Spleen (tissue), 11 donors: Measurements from ENCODE around the gene RAMP1. TPM values are rescaled to one million over a fixed set of nuclear protein-coding genes. Genes with fewer than 3 reads are reported as not detected.
A peak's percentile ranks its signal among the peaks of the same experiment; 100 is the strongest.

Source experiments
- DNase-seq: peaks from one replicate; pipeline ENCODE4 v3.0.0-alpha.2; 2020
- H3K27ac ChIP-seq, 8 donors: fragments of 200-600 bp; sonication (generic) in 7 of 8; 1 replicate in 4 of 8; 2 replicates in 4 of 8; pipeline versions ENCODE4 v1.5.0 to v1.8.0; 2016 to 2021; ENCODE audit warnings: inconsistent platforms in 4 of 8, mild to moderate bottlenecking in 4 of 8, moderate library complexity in 1 of 8
- H3K27me3 ChIP-seq, 7 donors: fragments of 200-600 bp; sonication (generic) in 6 of 7; replicated peaks in 1 of 7; 1 replicate in 4 of 7; 2 replicates in 3 of 7; pipeline versions ENCODE4 v1.5.0 to v1.8.0; 2016 to 2021; ENCODE audit warnings: inconsistent platforms in 3 of 7, mild to moderate bottlenecking in 1 of 7
- H3K36me3 ChIP-seq, 6 donors: fragments of 200-600 bp; sonication (generic) in 5 of 6; 1 replicate in 4 of 6; 2 replicates in 2 of 6; pipeline versions ENCODE4 v1.5.0 to v1.8.0; 2016 to 2021; ENCODE audit warnings: inconsistent platforms in 2 of 6
- H3K4me1 ChIP-seq, 6 donors: fragments of 200-600 bp; sonication (generic) in 5 of 6; 1 replicate in 3 of 6; 2 replicates in 3 of 6; pipeline versions ENCODE4 v1.5.0 to v1.8.0; 2016 to 2021; ENCODE audit warnings: inconsistent platforms in 3 of 6
- H3K4me3 ChIP-seq, 8 donors: fragments of 200-600 bp; sonication (generic) in 7 of 8; 1 replicate in 4 of 8; 2 replicates in 4 of 8; pipeline versions ENCODE4 v1.5.0 to v1.8.0; 2016 to 2021; ENCODE audit warnings: inconsistent platforms in 4 of 8, mild to moderate bottlenecking in 4 of 8, moderate library complexity in 2 of 8
- H3K9me3 ChIP-seq, 8 donors: fragments of 200-600 bp; sonication (generic) in 7 of 8; 1 replicate in 4 of 8; 2 replicates in 4 of 8; pipeline versions ENCODE4 v1.5.0 to v1.8.0; 2016 to 2021; ENCODE audit warnings: inconsistent platforms in 4 of 8
- POLR2A ChIP-seq, 3 donors: fragments of 450-650 bp; IDR thresholded peaks; one replicate each; pipeline ENCODE4 v1.5.1; 2017; ENCODE audit warnings: antibody characterized with exemption in 3 of 3, mild to moderate bottlenecking in 1 of 3
- POLR2AphosphoS5 ChIP-seq, 3 donors: sonication (generic); formaldehyde crosslinking; IDR thresholded peaks; one replicate each; pipeline ENCODE4 v1.5.1; 2017; ENCODE audit warnings: antibody characterized with exemption in 3 of 3
- WGBS, 5 donors: extraction: QIAGEN DNeasy Blood & Tissue Kit in 3 of 5; methylation state at CpG; one replicate each; pipeline versions ENCODE4 v1.1.5 to v1.1.7; 2013 to 2018; 5-methylcytosine and 5-hydroxymethylcytosine counted together
- intact Hi-C: fragments of 100-400 bp; cut with DNase I; formaldehyde crosslinking; loops from one replicate; pipeline ENCODE4 v1.15.0; 2023; ENCODE audit warnings: low total_unique reads
- polyA plus RNA-seq, 3 donors: library from polyadenylated mRNA; stranded (reverse); fragments of 200-250 nt; gene quantifications; one replicate each; pipeline ENCODE4 v1.2.1, GENCODE V29; 2013
- total RNA-seq, 7 donors: library from RNA; depleted of rRNA in 3 of 7; stranded (reverse); fragments of >200 nt in 3 of 7; fragmentation: NEBNext Ultra II Directional in 4 of 7; extraction: Animal tissue kit (Norgen Biotek cat#: 25700) in 4 of 7; gene quantifications; one replicate each; pipeline versions ENCODE4 v1.1.0 to v1.2.1, GENCODE V29; 2016 to 2021
- TF ChIP-seq, protein P1 (sequence below), 11 experiments: fragments of 200-600 bp in 7 of 11; fragments of 450-650 bp in 4 of 11; sonication (generic) in 4 of 11; IDR thresholded peaks in 8 of 11; conservative IDR thresholded peaks in 3 of 11; 1 replicate in 7 of 11; 2 replicates in 4 of 11; pipeline versions ENCODE4 v1.4.0 to v1.8.0; 2016 to 2021; ENCODE audit warnings: antibody characterized with exemption in 11 of 11, inconsistent platforms in 4 of 11, mild to moderate bottlenecking in 1 of 11
- donor health status: healthy with polysubstance abuse.
- donor health status: DM: no; HTN: no; CAD: no; lungs with moderate emphysema.
- donor health status: DM: no; HTN: no; CAD: no.
- donor health status: Bipolar disorder and iron deficiency.
- donor health status: healthy.
- donor health status: DM: no; HTN: no; CAD: no.
- donor health status: DM: yes; HTN: yes; CAD: no.

Gene RAMP1
- total and polyA plus RNA-seq, 10 donors = 4.5 to 44.5 (median 9.5) TPM

DNA sequence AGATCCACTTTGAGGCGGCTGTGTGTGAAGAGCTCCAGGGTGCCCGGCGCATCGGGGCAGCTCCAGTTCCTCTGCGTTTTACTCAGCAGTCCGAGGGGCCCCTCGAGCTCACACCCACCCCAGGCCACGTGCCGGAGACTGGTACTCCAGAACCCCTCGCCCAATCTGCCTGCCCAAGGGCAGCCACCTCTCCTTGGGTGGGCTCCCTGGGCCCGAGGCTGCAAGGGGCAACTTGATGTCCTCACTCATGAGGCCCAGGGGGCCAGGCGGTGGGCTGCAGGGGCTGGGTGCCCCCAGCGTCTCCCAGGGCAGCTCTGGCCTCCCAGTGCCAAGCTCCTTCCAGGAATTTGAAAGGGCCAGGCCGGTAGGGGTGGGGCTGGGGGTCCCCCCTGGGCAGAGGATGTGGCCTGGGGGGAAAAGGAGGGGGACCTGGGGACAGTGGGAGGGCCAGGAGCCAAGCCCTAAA lies 16.7 kb downstream of the RAMP1 start:
- Histone ChIP-seq H3K36me3 (no peaks in the 10 kb centered on the region), H3K4me1 (peaks cover 0 to 13% (median 4%) of the 10 kb centered on the region in 6 donors), H3K9me3 (no peaks in the 10 kb centered on the region), H3K27me3 (peaks cover 0 to 31% (median 0%) of the 10 kb centered on the region in 7 donors), H3K4me3 (no peak overlapping the region), H3K27ac (no peak overlapping the region)
- peak; percentile 66 for DNase-seq
- TF ChIP-seq POLR2A (IDR thresholded peaks at IDR 0.05) = no peak
- TF ChIP-seq, protein P1, sequence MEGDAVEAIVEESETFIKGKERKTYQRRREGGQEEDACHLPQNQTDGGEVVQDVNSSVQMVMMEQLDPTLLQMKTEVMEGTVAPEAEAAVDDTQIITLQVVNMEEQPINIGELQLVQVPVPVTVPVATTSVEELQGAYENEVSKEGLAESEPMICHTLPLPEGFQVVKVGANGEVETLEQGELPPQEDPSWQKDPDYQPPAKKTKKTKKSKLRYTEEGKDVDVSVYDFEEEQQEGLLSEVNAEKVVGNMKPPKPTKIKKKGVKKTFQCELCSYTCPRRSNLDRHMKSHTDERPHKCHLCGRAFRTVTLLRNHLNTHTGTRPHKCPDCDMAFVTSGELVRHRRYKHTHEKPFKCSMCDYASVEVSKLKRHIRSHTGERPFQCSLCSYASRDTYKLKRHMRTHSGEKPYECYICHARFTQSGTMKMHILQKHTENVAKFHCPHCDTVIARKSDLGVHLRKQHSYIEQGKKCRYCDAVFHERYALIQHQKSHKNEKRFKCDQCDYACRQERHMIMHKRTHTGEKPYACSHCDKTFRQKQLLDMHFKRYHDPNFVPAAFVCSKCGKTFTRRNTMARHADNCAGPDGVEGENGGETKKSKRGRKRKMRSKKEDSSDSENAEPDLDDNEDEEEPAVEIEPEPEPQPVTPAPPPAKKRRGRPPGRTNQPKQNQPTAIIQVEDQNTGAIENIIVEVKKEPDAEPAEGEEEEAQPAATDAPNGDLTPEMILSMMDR (IDR thresholded peaks at IDR 0.05 in 8 of 11, conservative IDR thresholded peaks at IDR 0.05 in 3 of 11) = no peak
- TF ChIP-seq POLR2AphosphoS5 (IDR thresholded peaks at IDR 0.05) = no peak
- intact Hi-C loops = no loop called here
- 78 to 93% (median 80%) methylated on average over 13 to 14 of the region's 14 CpGs for WGBS, 5 donors

GRCh38 chr2:237876532-237876931 lies 17.1 kb downstream of the RAMP1 start:
- TF ChIP-seq POLR2AphosphoS5 (IDR thresholded peaks at IDR 0.05) (no peak), POLR2A (IDR thresholded peaks at IDR 0.05) (no peak)
- TF ChIP-seq, protein P1 (IDR thresholded peaks at IDR 0.05 in 8 of 11, conservative IDR thresholded peaks at IDR 0.05 in 3 of 11) = no peak
- Histone ChIP-seq H3K4me1 (peaks cover 0 to 13% (median 4%) of the 10 kb centered on the region in 6 donors), H3K27me3 (peaks cover 0 to 26% (median 0%) of the 10 kb centered on the region in 7 donors), H3K9me3 (no peaks in the 10 kb centered on the region), H3K4me3 (no peak overlapping the region), H3K36me3 (no peaks in the 10 kb centered on the region), H3K27ac (no peak overlapping the region)
- 75 to 88% (median 81%) methylated on average over 12 of the region's 12 CpGs for WGBS, 5 donors
- intact Hi-C loops = no loop called here
- no peak for DNase-seq

GRCh38 chr2:237876951-237877491 lies 17.6 kb downstream of the RAMP1 start:
- Histone ChIP-seq H3K36me3 (no peaks in the 10 kb centered on the region), H3K9me3 (no peaks in the 10 kb centered on the region), H3K27ac (no peak overlapping the region), H3K27me3 (peaks cover 0 to 24% (median 0%) of the 10 kb centered on the region in 7 donors), H3K4me3 (no peak overlapping the region), H3K4me1 (peaks cover 0 to 13% (median 4%) of the 10 kb centered on the region in 6 donors)
- TF ChIP-seq, protein P1 (IDR thresholded peaks at IDR 0.05 in 8 of 11, conservative IDR thresholded peaks at IDR 0.05 in 3 of 11) = no peak
- no peak for TF ChIP-seq POLR2A (IDR thresholded peaks at IDR 0.05)
- no peak for TF ChIP-seq POLR2AphosphoS5 (IDR thresholded peaks at IDR 0.05)
- intact Hi-C loops = no loop called here
- no peak for DNase-seq
- 92 to 96% (median 92%) methylated on average over 16 to 23 of the region's 23 CpGs for WGBS, 5 donors

DNA sequence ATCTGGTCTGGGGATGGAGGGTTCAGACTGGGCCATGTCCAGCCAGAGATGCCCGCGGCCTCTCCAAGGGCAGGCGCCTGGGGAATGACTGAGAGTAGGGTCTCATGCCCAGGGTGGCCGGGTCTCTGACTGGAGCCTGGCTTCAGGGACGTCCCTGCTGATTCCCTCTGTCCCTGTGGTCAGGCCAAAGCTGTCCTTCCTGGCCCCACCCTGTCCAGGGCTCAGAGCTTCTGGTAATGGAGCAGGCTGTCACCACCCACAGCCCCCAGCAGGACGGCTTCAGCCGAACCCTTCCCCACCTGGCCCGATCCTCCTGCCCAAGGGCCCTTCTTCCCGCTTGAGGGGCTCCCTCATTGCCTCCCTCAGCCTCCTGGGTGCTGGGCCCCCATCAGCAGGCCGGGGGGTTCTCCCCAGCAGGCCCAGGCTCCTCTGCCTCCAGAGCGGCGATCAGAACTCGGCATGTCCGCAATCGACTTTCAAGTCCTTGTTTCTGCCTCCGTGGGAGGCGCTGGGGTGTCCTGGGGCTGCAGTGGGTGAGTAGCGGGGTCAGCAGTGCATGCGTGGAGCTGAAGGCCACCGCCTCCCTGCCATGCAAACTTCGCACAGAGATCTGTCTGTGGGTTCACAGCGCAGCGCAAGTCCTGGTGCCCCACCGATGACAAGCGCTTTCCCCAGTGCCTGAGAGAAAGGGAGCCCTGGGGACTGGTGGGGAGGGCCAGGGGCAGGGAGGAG lies 18.3 kb downstream of the RAMP1 start:
- peak; percentile 68 for DNase-seq
- TF ChIP-seq, protein P1 (IDR thresholded peaks at IDR 0.05 in 8 of 11, conservative IDR thresholded peaks at IDR 0.05 in 3 of 11) = no peak
- TF ChIP-seq POLR2AphosphoS5 (IDR thresholded peaks at IDR 0.05) (no peak), POLR2A (IDR thresholded peaks at IDR 0.05) (no peak)
- H3K27me3 ChIP-seq = peaks cover 0 to 18% (median 0%) of the 10 kb centered on the region in 7 donors
- intact Hi-C loops = no loop called here
- peaks cover 0 to 13% (median 4%) of the 10 kb centered on the region in 6 donors for H3K4me1 ChIP-seq
- H3K4me3 ChIP-seq = no peak overlapping the region
- 91 to 95% (median 93%) methylated on average over 13 to 25 of the region's 25 CpGs for WGBS, 5 donors
- no peak overlapping the region for H3K27ac ChIP-seq
- H3K36me3 ChIP-seq = no peaks in the 10 kb centered on the region
- no peaks in the 10 kb centered on the region for H3K9me3 ChIP-seq
